Testis (tissue), 2 donors: ENCODE data around the gene GATAD2B.

ENCODE experiments used
- POLR2A ChIP-seq: fragments of 450-650 bp; IDR thresholded peaks from one replicate; pipeline ENCODE4 v1.6.1; 2017; ENCODE audit warnings: antibody characterized with exemption, mild to moderate bottlenecking, moderate library complexity
- TF ChIP-seq, protein P1 (sequence below), 3 experiments: fragments of 450-650 bp in 2 of 3; fragments of 200-600 bp in 1 of 3; sonication (generic) in 1 of 3; IDR thresholded peaks; one replicate each; pipeline ENCODE4 v1.5.1; 2016 to 2019; ENCODE audit warnings: antibody characterized with exemption in 3 of 3, mild to moderate bottlenecking in 2 of 3, moderate library complexity in 1 of 3

DNA sequence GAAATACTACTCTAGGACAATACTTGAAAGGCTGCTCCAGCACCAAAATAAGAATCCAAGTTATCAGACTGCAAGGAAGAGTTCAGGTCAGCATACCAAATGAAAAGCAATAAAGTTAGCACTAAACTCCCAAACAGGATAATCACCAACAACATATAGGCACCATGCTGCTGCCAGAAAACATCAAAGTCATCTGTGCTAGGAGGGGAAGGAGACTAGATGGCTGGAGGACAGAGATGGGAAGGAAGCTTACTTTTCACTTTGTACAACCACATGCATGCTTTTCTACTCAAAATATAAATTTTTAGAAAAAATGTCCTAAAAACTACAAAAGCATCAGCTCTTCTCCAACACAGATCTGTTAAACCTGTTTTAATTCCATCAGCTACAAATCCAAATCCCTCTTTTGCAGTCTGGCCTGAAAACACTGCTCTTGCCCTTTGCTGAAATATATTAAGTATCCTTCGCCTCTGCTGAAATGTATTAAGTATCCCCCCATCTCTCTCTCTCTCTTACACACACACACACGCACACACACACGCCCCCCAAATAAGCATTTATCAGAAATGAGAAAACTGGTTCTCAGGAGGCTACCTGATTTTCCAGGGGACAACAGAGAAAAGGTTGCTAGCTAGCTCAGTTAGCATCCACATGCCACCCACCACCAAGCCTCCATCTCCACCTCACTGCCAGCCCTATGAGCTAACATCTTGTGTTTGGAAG lies 1.5 kb downstream of the GATAD2B start:
- TF ChIP-seq, protein P1, sequence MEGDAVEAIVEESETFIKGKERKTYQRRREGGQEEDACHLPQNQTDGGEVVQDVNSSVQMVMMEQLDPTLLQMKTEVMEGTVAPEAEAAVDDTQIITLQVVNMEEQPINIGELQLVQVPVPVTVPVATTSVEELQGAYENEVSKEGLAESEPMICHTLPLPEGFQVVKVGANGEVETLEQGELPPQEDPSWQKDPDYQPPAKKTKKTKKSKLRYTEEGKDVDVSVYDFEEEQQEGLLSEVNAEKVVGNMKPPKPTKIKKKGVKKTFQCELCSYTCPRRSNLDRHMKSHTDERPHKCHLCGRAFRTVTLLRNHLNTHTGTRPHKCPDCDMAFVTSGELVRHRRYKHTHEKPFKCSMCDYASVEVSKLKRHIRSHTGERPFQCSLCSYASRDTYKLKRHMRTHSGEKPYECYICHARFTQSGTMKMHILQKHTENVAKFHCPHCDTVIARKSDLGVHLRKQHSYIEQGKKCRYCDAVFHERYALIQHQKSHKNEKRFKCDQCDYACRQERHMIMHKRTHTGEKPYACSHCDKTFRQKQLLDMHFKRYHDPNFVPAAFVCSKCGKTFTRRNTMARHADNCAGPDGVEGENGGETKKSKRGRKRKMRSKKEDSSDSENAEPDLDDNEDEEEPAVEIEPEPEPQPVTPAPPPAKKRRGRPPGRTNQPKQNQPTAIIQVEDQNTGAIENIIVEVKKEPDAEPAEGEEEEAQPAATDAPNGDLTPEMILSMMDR (IDR thresholded peaks at IDR 0.05), result no peak
- no peak for TF ChIP-seq POLR2A
